ENCODE measurements around the gene PRRT4.

DNA sequence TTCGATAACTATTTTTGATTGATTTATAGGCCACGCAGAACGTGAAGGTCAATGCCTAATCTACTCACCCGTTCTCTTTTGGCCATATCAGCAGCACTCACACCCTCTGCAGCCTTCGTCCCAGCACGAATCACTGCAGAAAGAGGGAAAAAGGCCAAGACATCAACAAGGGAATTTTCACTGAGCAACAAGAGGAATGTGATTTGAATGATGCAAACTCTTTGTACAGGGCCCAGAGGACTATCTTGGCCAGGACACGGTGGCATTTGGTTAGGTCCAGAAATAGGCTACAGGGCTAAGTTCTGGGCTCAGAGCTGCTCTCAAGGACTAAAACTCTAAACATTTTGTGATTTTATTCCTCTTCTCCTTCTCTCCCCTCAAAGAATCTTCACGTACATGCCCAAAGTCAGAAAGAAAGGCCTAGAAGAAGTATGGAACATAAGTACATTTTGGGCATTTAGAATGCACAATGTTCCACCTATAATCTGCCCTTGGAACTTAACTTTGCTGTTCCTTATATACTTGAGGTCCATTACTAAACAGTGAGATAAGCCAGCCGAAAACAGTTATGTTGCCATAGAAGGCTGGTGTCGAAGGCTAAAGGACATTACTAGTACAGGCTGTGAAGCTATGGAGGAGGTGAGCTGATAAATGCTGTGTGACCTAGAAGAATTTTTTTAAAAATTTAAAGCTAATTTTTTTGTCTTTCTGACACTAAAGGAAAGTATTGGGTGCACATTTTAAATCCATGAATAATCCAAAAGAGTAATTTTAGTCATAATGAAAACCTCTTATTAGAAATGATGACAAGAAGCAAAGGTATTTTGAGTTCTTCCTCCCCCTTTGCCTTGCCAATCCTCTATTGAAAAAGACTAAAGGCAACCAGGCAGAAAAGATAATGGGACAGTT, 37.8 kb downstream of the PRRT4 start:
- TF ChIP-seq, protein P1, sequence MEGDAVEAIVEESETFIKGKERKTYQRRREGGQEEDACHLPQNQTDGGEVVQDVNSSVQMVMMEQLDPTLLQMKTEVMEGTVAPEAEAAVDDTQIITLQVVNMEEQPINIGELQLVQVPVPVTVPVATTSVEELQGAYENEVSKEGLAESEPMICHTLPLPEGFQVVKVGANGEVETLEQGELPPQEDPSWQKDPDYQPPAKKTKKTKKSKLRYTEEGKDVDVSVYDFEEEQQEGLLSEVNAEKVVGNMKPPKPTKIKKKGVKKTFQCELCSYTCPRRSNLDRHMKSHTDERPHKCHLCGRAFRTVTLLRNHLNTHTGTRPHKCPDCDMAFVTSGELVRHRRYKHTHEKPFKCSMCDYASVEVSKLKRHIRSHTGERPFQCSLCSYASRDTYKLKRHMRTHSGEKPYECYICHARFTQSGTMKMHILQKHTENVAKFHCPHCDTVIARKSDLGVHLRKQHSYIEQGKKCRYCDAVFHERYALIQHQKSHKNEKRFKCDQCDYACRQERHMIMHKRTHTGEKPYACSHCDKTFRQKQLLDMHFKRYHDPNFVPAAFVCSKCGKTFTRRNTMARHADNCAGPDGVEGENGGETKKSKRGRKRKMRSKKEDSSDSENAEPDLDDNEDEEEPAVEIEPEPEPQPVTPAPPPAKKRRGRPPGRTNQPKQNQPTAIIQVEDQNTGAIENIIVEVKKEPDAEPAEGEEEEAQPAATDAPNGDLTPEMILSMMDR (IDR thresholded peaks at IDR 0.05), result no peak
- no peak for TF ChIP-seq POLR2A (IDR thresholded peaks at IDR 0.05)
